AG09319 (cell line): ENCODE data around the gene IL2RA.

ENCODE experiments used
- DNase-seq: peaks from one replicate; pipeline ENCODE4 v3.0.0-alpha.2; 2010; ENCODE audit warnings: low read depth; ENCODE audit errors: extremely low read depth
- TF ChIP-seq, protein P1 (sequence below): IDR thresholded peaks from 2 replicates; pipeline ENCODE4 v1.5.1; 2011; ENCODE audit warnings: low read depth, mild to moderate bottlenecking, inconsistent platforms, low read length, moderate library complexity

Gene IL2RA

DNA sequence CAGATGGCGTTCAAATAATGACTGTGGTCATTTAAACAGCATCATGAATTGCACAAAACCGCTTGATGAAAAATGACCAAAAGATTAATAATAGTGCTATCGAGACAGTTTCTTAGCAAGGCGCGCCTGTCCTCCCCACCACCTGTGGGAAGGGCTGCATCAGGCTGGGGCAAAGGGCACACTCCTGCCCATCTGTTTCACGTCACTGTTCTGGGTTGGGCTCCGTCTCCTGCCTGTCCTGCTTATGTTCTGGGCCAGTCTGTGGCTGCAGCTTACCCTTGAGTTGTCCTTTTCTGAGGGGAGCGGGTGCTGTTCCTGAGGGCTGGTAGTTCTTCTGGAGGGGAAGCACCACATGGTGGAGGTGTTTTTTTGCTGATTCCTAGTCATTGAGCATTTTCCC lies 40.0 kb upstream of the IL2RA start:
- DNase-seq: no peak
- TF ChIP-seq, protein P1, sequence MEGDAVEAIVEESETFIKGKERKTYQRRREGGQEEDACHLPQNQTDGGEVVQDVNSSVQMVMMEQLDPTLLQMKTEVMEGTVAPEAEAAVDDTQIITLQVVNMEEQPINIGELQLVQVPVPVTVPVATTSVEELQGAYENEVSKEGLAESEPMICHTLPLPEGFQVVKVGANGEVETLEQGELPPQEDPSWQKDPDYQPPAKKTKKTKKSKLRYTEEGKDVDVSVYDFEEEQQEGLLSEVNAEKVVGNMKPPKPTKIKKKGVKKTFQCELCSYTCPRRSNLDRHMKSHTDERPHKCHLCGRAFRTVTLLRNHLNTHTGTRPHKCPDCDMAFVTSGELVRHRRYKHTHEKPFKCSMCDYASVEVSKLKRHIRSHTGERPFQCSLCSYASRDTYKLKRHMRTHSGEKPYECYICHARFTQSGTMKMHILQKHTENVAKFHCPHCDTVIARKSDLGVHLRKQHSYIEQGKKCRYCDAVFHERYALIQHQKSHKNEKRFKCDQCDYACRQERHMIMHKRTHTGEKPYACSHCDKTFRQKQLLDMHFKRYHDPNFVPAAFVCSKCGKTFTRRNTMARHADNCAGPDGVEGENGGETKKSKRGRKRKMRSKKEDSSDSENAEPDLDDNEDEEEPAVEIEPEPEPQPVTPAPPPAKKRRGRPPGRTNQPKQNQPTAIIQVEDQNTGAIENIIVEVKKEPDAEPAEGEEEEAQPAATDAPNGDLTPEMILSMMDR: no peak

DNA sequence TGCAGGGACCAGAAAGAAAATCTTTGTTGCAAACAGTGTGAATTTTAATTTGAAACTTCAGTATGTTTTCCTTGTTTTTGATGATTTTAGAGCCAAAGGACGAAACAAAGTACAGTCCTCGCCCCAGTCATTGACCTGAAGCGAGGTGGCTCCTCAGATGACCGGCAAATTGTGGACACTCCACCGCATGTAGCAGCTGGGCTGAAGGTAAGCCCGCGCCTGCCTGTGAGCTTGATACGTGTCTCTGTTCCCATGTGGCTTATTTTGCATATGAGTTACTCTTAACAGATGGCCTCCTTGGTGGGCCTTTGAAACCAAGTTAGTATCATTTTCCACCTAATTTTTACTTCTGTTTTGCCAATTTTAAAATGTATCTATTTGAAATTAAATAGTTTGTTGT lies 39.0 kb upstream of the IL2RA start:
- DNase-seq: no peak
- TF ChIP-seq, protein P1: no peak

DNA sequence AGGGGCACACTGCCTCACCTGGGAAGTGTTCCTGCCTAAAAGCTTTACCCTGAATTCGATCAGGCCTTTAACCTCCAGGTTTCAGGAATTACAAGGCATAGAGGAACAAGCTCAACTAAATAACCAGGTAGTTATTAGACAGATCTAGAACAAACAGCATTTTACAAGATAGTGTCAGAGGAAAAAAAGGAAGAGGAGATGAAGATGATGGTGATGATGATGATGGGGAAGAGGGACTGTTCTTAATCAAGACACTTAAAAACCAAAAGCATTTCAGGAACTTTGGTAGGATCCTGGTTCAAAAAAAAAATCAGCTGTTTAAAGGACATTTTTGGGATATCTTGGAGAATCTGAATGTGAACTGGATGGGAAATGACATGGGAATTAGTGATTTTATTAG lies 38.2 kb upstream of the IL2RA start:
- no peak for DNase-seq
- TF ChIP-seq, protein P1: no peak

DNA sequence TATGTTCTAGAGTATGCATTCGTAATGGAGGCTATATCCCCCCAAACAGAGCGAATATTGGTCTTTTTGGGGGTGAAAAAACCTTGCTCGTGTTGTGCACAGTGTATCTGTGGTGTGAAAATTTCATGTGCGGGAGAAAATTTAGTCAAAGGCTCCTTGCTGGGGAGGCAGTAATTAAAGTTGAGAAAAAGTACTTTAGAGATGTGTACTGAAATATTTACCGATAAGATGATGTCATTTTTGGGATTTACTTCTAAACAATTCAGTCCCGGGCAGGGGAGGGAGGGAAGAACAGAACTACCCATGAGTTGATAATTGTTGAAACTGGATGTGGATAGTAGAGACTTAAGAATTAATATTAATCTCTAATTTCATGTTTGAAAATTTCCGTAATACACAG lies 36.0 kb upstream of the IL2RA start:
- no peak for DNase-seq
- TF ChIP-seq, protein P1: no peak

DNA sequence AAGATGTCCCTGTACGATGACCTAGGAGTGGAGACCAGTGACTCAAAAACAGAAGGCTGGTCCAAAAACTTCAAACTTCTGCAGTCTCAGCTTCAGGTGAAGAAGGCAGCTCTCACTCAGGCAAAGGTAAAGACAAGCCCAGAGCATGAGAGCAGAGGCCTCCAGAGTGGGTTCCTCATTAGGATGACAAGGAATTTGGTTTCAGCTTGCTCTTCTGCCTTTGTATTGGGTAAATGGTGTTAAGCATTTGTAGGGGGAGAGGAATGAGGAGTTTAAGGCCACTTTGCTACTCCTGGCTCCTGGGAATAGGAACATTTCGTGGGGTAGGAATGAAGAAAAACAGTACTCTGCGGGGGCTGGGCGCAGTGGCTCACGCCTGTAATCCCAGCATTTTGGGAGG lies 34.9 kb upstream of the IL2RA start:
- DNase-seq: no peak
- TF ChIP-seq, protein P1: no peak

DNA sequence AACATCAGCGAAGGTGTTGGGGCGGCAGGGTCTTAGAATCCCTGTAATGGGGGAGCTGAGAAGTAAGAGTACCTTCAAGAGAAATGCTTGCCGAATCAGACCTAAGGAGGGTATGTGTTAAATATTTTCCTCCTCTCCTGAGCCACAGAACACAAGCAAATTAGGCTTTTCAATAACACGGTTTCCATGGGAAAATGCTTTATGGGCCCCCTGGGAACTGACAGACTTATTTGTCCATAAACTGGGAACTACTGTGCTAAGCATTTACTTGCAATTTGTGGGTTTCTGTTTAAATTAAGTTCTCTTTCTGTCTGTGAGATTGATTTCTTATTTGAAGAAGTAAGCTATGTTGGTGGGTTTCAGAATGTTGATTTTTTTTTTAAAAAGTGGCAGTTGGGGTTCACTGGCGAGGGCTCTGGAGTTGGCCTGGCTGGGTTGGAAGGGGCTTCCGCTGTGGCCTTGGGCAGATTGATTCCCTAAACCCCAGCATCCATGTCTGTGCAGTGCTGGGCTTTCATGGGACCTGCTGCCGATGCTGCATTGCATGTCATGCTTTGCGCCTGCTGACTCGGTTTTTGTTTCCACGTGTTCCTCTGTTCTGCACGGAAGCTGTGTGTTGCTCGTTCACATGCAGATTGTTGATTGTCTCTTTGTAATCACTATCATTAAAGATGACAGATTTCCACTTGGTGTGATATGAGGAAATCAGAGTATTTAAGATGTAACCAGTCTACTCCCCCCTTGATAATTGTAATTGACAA lies 33.8 kb upstream of the IL2RA start:
- TF ChIP-seq, protein P1: no peak
- no peak for DNase-seq

DNA sequence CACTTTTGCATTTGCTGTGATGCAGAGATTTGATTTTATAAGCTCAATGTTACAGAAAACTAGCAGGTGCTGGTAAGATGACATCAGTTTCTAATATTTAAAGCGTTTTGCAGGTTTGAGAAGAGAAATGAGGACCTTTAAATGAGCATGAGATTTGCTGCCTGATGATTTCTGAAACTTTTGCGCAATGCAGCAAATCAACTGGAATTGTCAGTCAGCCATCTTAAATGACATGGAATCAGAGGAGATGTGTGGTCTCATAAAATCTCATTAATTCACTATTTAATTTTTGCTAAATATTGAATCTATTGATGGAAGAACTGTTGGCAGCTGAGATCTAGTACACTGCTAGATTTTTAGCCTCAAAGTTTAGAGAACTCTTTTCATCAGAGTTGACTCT lies 30.6 kb upstream of the IL2RA start:
- no peak for DNase-seq
- TF ChIP-seq, protein P1: no peak
